ENCODE results near the gene PELI1. TPM values are rescaled to one million over a fixed set of nuclear protein-coding genes. Genes with fewer than 3 reads are reported as not detected.

PELI1 gene
- total RNA-seq, 1 donor from 2014 or later, result 24.0 TPM

GRCh38 chr2:64139956-64140355 lies 4.3 kb downstream of the PELI1 start:
- H3K9me3 ChIP-seq (ENCODE audit: control insufficient read depth in 3 of 3, low read length in 3 of 3), result no peaks in the 10 kb centered on the region
- no peaks in the 10 kb centered on the region for H3K27me3 ChIP-seq (ENCODE audit: control insufficient read depth in 3 of 3, insufficient read depth in 3 of 3, low read length in 3 of 3)
- H3K9ac ChIP-seq (ENCODE audit: low read depth in 1 of 3, low read length in 3 of 3), result no peak overlapping the region
- H3K27ac ChIP-seq (ENCODE audit: low read depth, low read length), result peak overlapping the region; percentile 32
- no peak overlapping the region for H3K4me3 ChIP-seq (ENCODE audit: low read length in 3 of 3)
- H3K36me3 ChIP-seq (ENCODE audit: control insufficient read depth in 3 of 3, insufficient read depth in 3 of 3, low read length in 3 of 3), result no peaks in the 10 kb centered on the region
- peaks cover 0 to 18% (median 4%) of the 10 kb centered on the region in 3 donors for H3K4me1 ChIP-seq (ENCODE audit: control insufficient read depth in 3 of 3, insufficient read depth in 3 of 3, low read length in 3 of 3)

- peak overlapping the region; percentile 43 for H3K27ac ChIP-seq (ENCODE audit: low read depth, low read length)
- H3K9me3 ChIP-seq (ENCODE audit: control insufficient read depth in 3 of 3, low read length in 3 of 3), result no peaks in the 10 kb centered on the region
- H3K27me3 ChIP-seq (ENCODE audit: control insufficient read depth in 3 of 3, insufficient read depth in 3 of 3, low read length in 3 of 3), result no peaks in the 10 kb centered on the region
- peaks cover 0 to 17% (median 0%) of the 10 kb centered on the region in 3 donors for H3K4me1 ChIP-seq (ENCODE audit: control insufficient read depth in 3 of 3, insufficient read depth in 3 of 3, low read length in 3 of 3)
- H3K36me3 ChIP-seq (ENCODE audit: control insufficient read depth in 3 of 3, insufficient read depth in 3 of 3, low read length in 3 of 3), result no peaks in the 10 kb centered on the region
- H3K4me3 ChIP-seq (ENCODE audit: low read length in 3 of 3), result no peak overlapping the region
- no peak overlapping the region for H3K9ac ChIP-seq (ENCODE audit: low read depth in 1 of 3, low read length in 3 of 3)
Observed at GRCh38 chr2:64137996-64138395, 6.2 kb downstream of the PELI1 start.

DNA sequence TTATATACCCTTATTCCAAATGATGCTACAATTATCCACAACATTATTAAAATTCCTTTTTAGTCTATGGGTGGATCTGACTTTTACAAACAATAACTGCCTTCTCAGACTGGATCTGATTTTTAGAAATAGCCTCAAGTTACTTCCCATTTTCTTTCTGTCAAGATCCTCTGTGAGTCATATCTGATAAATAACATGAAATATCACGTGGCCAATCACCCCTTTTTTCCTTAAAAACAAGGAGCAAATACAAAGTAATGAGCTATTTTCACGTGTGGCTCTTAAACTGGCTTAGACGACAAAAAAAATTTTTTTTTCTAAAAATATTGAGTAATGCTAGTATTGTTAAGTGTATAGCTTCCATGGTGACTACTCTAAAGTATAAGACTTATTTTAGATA lies 6.7 kb downstream of the PELI1 start:
- Histone ChIP-seq H3K36me3 (ENCODE audit: control insufficient read depth in 3 of 3, insufficient read depth in 3 of 3, low read length in 3 of 3) (no peaks in the 10 kb centered on the region), H3K27me3 (ENCODE audit: control insufficient read depth in 3 of 3, insufficient read depth in 3 of 3, low read length in 3 of 3) (no peaks in the 10 kb centered on the region), H3K9ac (ENCODE audit: low read depth in 1 of 3, low read length in 3 of 3) (no peak overlapping the region), H3K4me3 (ENCODE audit: low read length in 3 of 3) (no peak overlapping the region), H3K9me3 (ENCODE audit: control insufficient read depth in 3 of 3, low read length in 3 of 3) (no peaks in the 10 kb centered on the region), H3K4me1 (ENCODE audit: control insufficient read depth in 3 of 3, insufficient read depth in 3 of 3, low read length in 3 of 3) (peaks cover 0 to 13% (median 0%) of the 10 kb centered on the region in 3 donors), H3K27ac (ENCODE audit: low read depth, low read length) (no peak overlapping the region)

DNA sequence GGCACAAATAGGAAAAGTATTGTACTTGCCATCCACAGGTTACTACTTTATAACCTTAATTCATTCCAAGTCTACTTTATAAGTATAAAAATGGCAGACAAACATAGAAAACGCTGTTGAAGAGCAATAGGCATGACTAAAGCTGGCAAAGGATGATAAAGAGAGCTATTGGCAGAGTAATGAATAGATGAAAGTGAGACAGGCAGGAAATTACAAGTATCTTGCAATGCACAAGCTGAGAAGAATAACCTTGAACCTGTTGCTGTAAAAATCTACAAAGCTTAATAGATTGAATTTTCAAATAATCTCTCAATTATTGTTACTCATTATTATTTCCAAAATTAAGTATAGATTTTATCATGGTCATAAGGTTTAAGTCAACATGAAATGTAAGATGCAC lies 8.8 kb downstream of the PELI1 start:
- Histone ChIP-seq H3K36me3 (ENCODE audit: control insufficient read depth in 3 of 3, insufficient read depth in 3 of 3, low read length in 3 of 3) (no peaks in the 10 kb centered on the region), H3K27ac (ENCODE audit: low read depth, low read length) (no peak overlapping the region), H3K4me3 (ENCODE audit: low read length in 3 of 3) (no peak overlapping the region), H3K9me3 (ENCODE audit: control insufficient read depth in 3 of 3, low read length in 3 of 3) (no peaks in the 10 kb centered on the region), H3K27me3 (ENCODE audit: control insufficient read depth in 3 of 3, insufficient read depth in 3 of 3, low read length in 3 of 3) (no peaks in the 10 kb centered on the region), H3K4me1 (ENCODE audit: control insufficient read depth in 3 of 3, insufficient read depth in 3 of 3, low read length in 3 of 3) (peaks cover 0 to 5% (median 0%) of the 10 kb centered on the region in 3 donors), H3K9ac (ENCODE audit: low read depth in 1 of 3, low read length in 3 of 3) (no peak overlapping the region)

- Histone ChIP-seq H3K9me3 (ENCODE audit: control insufficient read depth in 3 of 3, low read length in 3 of 3) (no peaks in the 10 kb centered on the region), H3K9ac (ENCODE audit: low read depth in 1 of 3, low read length in 3 of 3) (no peak overlapping the region), H3K27me3 (ENCODE audit: control insufficient read depth in 3 of 3, insufficient read depth in 3 of 3, low read length in 3 of 3) (no peaks in the 10 kb centered on the region), H3K4me3 (ENCODE audit: low read length in 3 of 3) (no peak overlapping the region), H3K36me3 (ENCODE audit: control insufficient read depth in 3 of 3, insufficient read depth in 3 of 3, low read length in 3 of 3) (no peaks in the 10 kb centered on the region), H3K4me1 (ENCODE audit: control insufficient read depth in 3 of 3, insufficient read depth in 3 of 3, low read length in 3 of 3) (peaks cover 0 to 5% (median 0%) of the 10 kb centered on the region in 3 donors), H3K27ac (ENCODE audit: low read depth, low read length) (no peak overlapping the region)
Observed at GRCh38 chr2:64134813-64135212, 9.4 kb downstream of the PELI1 start.

DNA sequence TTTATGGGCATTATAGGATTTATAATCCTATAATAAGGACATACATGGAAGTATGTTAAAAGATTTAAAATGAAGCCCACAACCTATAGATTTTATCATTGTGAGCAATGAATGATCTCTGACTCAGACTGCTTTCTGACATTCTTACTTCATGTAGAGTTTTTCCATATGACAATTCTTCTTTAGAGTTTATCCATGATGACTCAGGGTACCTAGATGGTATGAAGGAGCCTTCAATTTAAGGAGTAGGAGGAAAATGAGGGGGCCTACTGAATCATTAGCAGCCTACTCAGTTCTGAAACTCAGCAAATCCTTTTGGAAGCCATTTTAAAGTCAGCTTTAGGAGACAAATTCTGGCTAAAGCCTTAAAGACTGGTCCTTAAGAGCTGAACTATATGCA lies 10.4 kb downstream of the PELI1 start:
- no peak overlapping the region for H3K9ac ChIP-seq (ENCODE audit: low read depth in 1 of 3, low read length in 3 of 3)
- H3K27ac ChIP-seq (ENCODE audit: low read depth, low read length), result no peak overlapping the region
- H3K9me3 ChIP-seq (ENCODE audit: control insufficient read depth in 3 of 3, low read length in 3 of 3), result no peaks in the 10 kb centered on the region
- no peaks in the 10 kb centered on the region for H3K36me3 ChIP-seq (ENCODE audit: control insufficient read depth in 3 of 3, insufficient read depth in 3 of 3, low read length in 3 of 3)
- H3K4me1 ChIP-seq (ENCODE audit: control insufficient read depth in 3 of 3, insufficient read depth in 3 of 3, low read length in 3 of 3), result peaks cover 0 to 5% (median 0%) of the 10 kb centered on the region in 3 donors
- no peaks in the 10 kb centered on the region for H3K27me3 ChIP-seq (ENCODE audit: control insufficient read depth in 3 of 3, insufficient read depth in 3 of 3, low read length in 3 of 3)
- no peak overlapping the region for H3K4me3 ChIP-seq (ENCODE audit: low read length in 3 of 3)

GRCh38 chr2:64133354-64133753 lies 10.9 kb downstream of the PELI1 start:
- Histone ChIP-seq H3K4me1 (ENCODE audit: control insufficient read depth in 3 of 3, insufficient read depth in 3 of 3, low read length in 3 of 3) (peaks cover 0 to 2% (median 0%) of the 10 kb centered on the region in 3 donors), H3K36me3 (ENCODE audit: control insufficient read depth in 3 of 3, insufficient read depth in 3 of 3, low read length in 3 of 3) (no peaks in the 10 kb centered on the region), H3K27ac (ENCODE audit: low read depth, low read length) (no peak overlapping the region), H3K9me3 (ENCODE audit: control insufficient read depth in 3 of 3, low read length in 3 of 3) (no peaks in the 10 kb centered on the region), H3K27me3 (ENCODE audit: control insufficient read depth in 3 of 3, insufficient read depth in 3 of 3, low read length in 3 of 3) (no peaks in the 10 kb centered on the region), H3K4me3 (ENCODE audit: low read length in 3 of 3) (no peak overlapping the region), H3K9ac (ENCODE audit: low read depth in 1 of 3, low read length in 3 of 3) (no peak overlapping the region)

- H3K9ac ChIP-seq (ENCODE audit: low read depth in 1 of 3, low read length in 3 of 3), result no peak overlapping the region
- H3K9me3 ChIP-seq (ENCODE audit: control insufficient read depth in 3 of 3, low read length in 3 of 3), result no peaks in the 10 kb centered on the region
- H3K4me3 ChIP-seq (ENCODE audit: low read length in 3 of 3), result no peak overlapping the region
- no peaks in the 10 kb centered on the region for H3K4me1 ChIP-seq (ENCODE audit: control insufficient read depth in 3 of 3, insufficient read depth in 3 of 3, low read length in 3 of 3)
- no peaks in the 10 kb centered on the region for H3K36me3 ChIP-seq (ENCODE audit: control insufficient read depth in 3 of 3, insufficient read depth in 3 of 3, low read length in 3 of 3)
- H3K27ac ChIP-seq (ENCODE audit: low read depth, low read length), result no peak overlapping the region
- no peaks in the 10 kb centered on the region for H3K27me3 ChIP-seq (ENCODE audit: control insufficient read depth in 3 of 3, insufficient read depth in 3 of 3, low read length in 3 of 3)
Observed at GRCh38 chr2:64130333-64130732, 13.9 kb downstream of the PELI1 start.

DNA sequence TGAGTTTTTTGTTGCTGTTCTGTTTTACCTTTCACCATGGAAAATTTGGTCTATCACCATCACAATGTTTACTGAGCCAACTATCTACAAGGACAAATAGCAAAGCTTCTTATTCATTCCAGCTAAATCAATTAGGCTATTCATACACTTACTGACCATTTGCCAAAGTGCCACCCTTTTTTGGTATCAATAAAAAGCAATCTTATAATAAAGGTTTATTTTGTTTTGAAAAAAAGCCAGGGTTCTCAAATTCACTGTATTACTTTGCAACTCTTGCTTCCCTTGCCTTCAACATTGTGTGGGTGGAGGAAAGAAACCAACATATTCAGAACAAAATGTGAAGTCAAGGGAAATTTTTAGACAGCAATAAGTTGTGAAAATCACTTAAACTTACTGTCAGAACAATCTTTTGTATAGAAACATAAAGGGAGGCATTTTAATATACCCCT lies 15.3 kb downstream of the PELI1 start:
- H3K4me3 ChIP-seq (ENCODE audit: low read length in 3 of 3), result no peak overlapping the region
- H3K9me3 ChIP-seq (ENCODE audit: control insufficient read depth in 3 of 3, low read length in 3 of 3), result no peaks in the 10 kb centered on the region
- H3K9ac ChIP-seq (ENCODE audit: low read depth in 1 of 3, low read length in 3 of 3), result no peak overlapping the region
- H3K4me1 ChIP-seq (ENCODE audit: control insufficient read depth in 3 of 3, insufficient read depth in 3 of 3, low read length in 3 of 3), result no peaks in the 10 kb centered on the region
- H3K27me3 ChIP-seq (ENCODE audit: control insufficient read depth in 3 of 3, insufficient read depth in 3 of 3, low read length in 3 of 3), result no peaks in the 10 kb centered on the region
- H3K36me3 ChIP-seq (ENCODE audit: control insufficient read depth in 3 of 3, insufficient read depth in 3 of 3, low read length in 3 of 3), result no peaks in the 10 kb centered on the region
- no peak overlapping the region for H3K27ac ChIP-seq (ENCODE audit: low read depth, low read length)

DNA sequence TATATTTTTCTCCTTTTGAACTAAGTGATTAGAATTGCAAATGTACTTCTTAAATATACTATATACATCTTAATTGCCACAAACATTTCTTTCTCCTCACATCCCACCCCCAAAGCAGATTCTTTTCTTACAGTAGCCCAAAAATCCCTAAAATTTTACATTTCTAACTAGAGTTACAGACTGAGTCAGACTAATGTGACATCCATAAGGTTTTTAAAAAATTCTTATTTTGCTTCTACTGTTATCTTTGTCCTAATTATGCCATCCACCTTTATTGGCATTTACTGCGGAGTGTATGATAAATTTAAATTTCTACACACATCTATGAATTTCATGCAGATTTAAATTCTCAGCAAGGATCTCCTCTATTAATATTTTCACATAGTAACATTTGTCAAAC lies 15.8 kb downstream of the PELI1 start:
- H3K9ac ChIP-seq (ENCODE audit: low read depth in 1 of 3, low read length in 3 of 3), result no peak overlapping the region
- H3K4me1 ChIP-seq (ENCODE audit: control insufficient read depth in 3 of 3, insufficient read depth in 3 of 3, low read length in 3 of 3), result no peaks in the 10 kb centered on the region
- no peaks in the 10 kb centered on the region for H3K27me3 ChIP-seq (ENCODE audit: control insufficient read depth in 3 of 3, insufficient read depth in 3 of 3, low read length in 3 of 3)
- no peak overlapping the region for H3K27ac ChIP-seq (ENCODE audit: low read depth, low read length)
- no peak overlapping the region for H3K4me3 ChIP-seq (ENCODE audit: low read length in 3 of 3)
- H3K9me3 ChIP-seq (ENCODE audit: control insufficient read depth in 3 of 3, low read length in 3 of 3), result no peaks in the 10 kb centered on the region
- no peaks in the 10 kb centered on the region for H3K36me3 ChIP-seq (ENCODE audit: control insufficient read depth in 3 of 3, insufficient read depth in 3 of 3, low read length in 3 of 3)

DNA sequence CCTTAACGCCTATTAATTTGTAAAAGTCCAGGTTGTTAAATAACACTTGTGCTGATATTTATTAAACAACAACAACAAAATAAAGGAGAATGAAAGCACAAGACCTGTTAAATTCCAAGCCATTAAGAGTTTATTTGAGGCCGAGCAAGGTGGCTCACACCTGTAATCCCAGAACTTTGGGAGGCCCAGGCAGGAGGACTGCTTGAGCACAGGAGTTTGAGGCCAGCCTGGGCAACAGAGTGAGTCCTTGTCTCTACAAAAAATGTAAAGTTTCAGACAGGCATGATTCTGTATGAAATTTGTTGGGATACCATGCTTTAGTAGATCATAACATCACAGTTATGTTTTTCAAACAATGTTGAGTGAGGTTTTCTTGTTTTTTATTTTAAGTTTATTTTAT lies 17.1 kb downstream of the PELI1 start:
- Histone ChIP-seq H3K36me3 (ENCODE audit: control insufficient read depth in 3 of 3, insufficient read depth in 3 of 3, low read length in 3 of 3) (no peaks in the 10 kb centered on the region), H3K9ac (ENCODE audit: low read depth in 1 of 3, low read length in 3 of 3) (no peak overlapping the region), H3K4me1 (ENCODE audit: control insufficient read depth in 3 of 3, insufficient read depth in 3 of 3, low read length in 3 of 3) (peaks cover 0 to 3% (median 0%) of the 10 kb centered on the region in 3 donors), H3K9me3 (ENCODE audit: control insufficient read depth in 3 of 3, low read length in 3 of 3) (no peaks in the 10 kb centered on the region), H3K27me3 (ENCODE audit: control insufficient read depth in 3 of 3, insufficient read depth in 3 of 3, low read length in 3 of 3) (no peaks in the 10 kb centered on the region), H3K4me3 (ENCODE audit: low read length in 3 of 3) (no peak overlapping the region), H3K27ac (ENCODE audit: low read depth, low read length) (no peak overlapping the region)
